ENCODE data around the gene SIGLECL1.

SIGLECL1 gene

GRCh38 chr19:51253088-51253806, 2.4 kb downstream of the SIGLECL1 start:
- DNase-seq: no peak

GRCh38 chr19:51256155-51256625, 5.3 kb downstream of the SIGLECL1 start:
- no peak for DNase-seq

GRCh38 chr19:51257471-51257870, 6.6 kb downstream of the SIGLECL1 start:
- DNase-seq: no peak

GRCh38 chr19:51258165-51259160, 7.6 kb downstream of the SIGLECL1 start:
- DNase-seq: no peak

GRCh38 chr19:51259348-51260245, 8.7 kb downstream of the SIGLECL1 start:
- DNase-seq: peak; percentile 15

DNA sequence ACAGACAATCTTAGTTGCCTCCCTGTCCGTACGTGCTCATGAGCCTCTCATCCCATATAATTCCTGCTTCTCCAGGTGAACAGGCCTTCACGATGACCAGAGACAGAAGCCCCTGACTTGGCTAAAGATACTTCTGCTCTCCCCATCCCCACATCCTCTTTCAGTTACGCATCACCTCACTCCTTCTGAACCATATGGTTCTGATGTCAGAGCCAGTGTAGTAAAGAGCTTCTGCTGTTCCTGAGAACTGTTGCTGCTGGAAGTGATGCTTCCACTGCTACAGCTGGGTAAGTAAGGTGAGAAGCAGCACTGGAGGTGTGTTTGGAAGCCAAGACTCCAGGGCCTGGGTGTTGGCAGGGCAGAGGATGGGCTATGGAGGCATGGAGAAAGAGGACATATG, 12.9 kb downstream of the SIGLECL1 start:
- DNase-seq: no peak

- DNase-seq: no peak
These were observed 20.2 kb downstream of the SIGLECL1 start for GRCh38 chr19:51271067-51271466.

DNA sequence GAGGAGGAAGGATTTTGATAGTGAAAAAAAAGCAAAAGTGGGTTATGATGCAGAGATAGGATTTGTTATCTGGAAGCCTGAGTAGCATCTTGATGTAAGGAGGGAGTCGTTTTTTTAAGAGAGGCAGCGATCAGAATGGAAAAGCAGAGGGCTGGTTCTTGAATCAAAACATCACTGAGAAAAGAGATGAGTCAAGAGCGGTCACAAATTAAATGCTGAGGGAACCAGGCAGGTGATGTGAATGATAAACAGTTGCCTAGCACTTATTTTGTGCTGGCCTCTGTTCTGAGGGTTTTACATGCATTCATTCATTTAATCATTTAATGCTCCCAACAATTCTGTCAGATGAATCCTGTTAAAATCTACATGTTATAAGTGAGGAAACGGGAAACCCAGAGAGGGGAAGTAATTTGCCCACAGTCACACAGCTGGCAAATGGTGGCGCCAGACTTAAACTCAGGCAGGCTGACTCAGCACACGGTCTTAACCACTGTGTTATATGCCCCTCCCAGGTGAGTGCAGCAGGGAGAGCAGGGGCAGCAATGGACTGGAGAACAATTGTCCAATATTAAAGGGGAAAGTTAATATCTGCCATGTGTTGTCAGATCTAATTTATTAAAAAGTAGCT, 21.4 kb downstream of the SIGLECL1 start:
- DNase-seq: no peak

DNA sequence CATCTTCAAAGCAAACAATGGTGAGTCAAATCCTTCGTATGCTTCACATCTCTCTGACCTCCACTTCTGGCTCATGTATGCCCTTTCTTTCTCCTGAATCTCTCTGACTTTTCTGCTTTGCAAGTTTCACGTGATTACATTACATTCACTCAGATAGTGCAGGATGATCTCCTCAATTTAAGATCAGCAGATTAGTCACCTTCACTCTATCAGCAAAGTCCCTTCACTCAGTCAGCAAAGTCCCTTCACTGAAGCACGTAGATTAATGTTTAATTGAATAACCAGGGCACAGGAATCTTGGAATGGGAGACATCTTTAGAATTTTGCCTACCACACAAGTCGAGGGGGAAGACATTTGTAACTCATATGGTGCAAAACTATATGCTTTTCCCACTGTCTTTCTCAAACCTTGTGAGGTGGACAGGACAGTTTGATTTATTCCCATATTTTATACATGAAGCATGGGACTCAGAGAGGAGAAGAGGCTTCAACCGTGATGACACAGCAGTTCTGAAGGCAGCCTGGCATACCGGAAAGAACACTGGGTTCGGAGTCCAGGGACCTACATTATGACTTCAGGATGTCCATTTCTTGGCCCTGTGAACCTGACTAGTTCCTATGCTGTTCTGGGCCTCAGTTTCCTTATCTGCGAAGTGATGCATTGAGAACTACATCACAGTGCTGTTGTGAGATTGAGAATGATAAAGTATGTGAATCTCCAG, 23.3 kb downstream of the SIGLECL1 start:
- DNase-seq: no peak

DNA sequence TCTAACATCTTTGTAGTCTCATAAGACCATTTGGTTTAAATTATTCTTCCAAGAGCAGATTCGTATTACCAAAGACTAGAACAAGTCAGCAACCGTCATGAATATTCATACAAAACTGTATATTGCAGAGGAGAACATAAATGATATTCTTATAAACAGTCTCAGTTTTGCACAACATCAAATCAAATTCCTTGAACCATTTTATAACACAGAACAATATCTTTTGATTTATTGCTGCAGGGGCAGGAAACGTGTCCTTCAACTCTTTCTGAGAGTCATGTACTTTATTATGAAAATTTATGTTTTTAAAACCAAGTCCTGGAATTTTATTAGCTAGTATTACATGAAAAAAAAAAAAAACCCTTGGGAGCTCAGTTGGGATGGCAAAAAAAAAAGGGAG, 26.2 kb downstream of the SIGLECL1 start:
- no peak for DNase-seq

DNA sequence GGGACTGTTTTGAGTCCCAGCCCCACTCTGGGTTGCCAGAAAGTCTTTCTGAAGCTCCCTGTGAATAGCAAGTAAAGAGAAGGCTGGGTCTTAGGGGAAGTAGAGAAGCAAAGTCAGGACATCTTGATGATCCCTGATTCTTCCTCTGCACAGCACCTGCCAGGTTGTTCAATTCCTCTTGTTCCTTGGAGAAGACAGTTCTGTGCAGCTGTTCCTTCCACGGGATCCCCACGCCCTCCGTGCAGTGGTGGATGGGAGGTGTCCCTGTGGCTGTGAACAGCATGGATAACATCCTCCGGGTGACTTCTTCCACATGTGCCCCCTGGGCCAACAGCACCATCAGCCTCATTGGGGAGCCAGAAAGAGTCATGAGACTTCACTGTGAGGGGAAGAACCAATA, 31.5 kb downstream of the SIGLECL1 start:
- no peak for DNase-seq

GRCh38 chr19:51285682-51286081, 34.8 kb downstream of the SIGLECL1 start:
- DNase-seq: no peak

DNA sequence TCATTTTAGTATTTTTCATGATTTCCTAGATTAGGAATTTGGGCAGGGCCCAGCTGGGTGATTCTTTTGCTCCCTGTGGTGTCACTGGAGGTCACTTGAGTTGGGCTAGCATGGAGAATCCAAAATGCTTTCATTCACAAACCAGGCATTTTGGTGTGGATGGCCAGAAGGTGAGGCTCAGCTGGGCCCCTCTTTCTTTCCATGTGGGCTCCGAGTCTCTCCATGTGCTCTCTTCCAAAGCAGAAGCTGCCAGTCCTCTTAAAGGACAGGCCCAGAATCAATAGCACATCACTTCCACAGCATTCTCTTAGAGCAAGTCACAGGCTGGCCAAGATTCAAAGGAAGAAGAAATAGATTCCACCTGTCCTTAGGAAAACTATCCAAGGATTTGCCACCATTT, 38.8 kb downstream of the SIGLECL1 start:
- no peak for DNase-seq

DNA sequence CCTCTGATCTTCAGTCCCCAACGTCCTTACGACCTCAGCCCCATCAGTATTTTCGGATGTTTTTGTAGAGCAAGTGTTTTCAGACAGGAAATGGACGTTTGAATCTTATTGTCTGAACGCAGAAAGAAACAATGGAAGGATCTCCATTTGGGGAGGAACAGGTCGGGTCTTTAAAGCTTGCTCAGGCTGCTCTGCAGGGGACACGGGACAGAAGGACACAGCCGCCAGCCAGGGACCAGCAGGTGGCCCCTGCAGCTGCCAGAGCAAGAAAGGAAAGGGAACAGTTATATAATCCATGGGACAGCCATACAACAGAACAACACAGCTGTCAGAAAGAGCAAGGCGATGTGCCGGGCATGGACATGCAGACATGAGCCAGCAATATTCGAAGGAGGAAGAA, 42.1 kb downstream of the SIGLECL1 start:
- no peak for DNase-seq

- no peak for DNase-seq
These were observed 42.8 kb downstream of the SIGLECL1 start for GRCh38 chr19:51293571-51294210.

GRCh38 chr19:51294211-51294976, 43.5 kb downstream of the SIGLECL1 start:
- DNase-seq: no peak

- no peak for DNase-seq
These were observed 44.1 kb downstream of the SIGLECL1 start for GRCh38 chr19:51294977-51295375.

DNA sequence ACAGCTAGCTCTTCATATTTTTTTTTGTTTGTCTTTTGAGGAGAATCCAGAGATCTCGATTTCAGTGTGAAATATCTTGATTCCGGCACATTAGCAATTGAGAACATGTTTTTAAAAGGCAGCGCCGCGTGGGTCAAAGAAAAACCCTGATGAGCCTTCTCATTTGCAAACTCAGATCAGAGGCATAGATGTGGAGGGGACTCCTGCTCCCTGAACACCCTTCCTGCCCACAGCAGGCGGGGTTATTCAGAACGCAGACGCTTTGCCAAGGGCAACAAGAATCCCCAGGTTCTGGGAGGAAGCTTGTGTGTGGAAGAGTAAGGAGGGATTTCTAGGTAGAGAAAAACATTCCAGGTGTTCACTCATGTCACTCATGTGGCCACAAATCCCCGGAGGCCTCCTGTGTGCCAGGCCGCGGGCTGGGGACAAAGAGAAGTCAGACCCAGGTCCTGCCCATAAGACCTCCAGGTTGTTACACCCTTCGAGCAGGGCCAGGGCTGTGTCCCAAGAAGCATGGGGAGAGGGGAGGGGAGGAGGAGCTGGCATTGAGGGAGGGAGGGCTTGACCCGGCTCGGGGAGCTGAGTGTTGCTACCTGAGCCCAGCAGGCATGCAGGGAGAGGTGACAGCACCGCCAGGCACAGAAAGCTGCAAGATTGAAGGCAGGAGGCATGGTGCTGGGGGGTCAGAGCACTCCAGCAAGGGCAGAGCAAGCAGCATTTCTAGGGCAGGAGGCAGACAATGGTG, 44.7 kb downstream of the SIGLECL1 start:
- no peak for DNase-seq

GRCh38 chr19:51296336-51297093, 45.6 kb downstream of the SIGLECL1 start:
- no peak for DNase-seq

Measured in NCI-H2107 (cell line).